Measurements from ENCODE around the gene FNDC10.

The FNDC10 gene

DNA sequence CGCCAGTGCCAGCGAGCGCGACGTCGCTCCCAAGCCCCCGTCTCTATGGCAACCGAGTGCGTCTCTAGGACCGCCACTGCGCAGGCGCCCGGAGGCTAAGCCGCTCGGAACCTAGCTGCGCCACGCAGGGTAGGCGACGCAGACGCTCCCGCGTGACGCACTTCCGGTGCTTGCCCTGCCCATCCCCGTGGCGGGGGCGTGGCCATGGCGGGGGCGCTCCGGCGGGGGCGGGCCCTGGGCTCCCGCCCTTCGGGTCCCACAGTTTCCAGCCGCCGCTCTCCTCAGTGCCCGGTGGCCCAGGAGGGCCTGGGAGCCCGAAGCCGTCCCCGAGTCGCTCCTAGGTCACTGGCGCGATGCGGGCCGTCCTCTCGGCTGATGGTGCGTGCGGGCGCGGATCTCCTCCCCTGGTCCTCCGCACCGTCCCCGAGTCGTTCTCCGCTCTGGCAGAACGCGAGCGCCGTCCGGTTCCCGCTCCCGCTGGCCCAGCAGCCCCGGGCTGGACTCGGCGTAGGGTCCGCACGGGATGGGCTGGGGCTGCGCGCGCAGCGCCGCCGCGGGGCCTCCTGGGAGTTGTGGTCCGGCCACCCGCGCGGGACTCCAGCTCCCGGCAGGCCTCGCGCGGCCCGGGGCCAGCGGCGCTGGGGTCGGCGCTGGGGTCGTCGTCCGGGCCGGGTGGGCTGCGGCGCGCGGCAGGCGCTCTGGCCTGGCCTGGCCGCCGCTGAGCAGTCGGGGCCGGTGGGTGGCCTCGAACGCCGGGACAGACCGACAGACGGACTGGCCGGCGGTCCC is 15.5 kb upstream of the FNDC10 start, which contains the start of gene MIB2:
Gene MIB2, plus strand, starts transcription at position 245 of the 789 bp plus-strand sequence. CDS start 7,953 bp downstream, outside the sequence.
- peak; percentile 99 for DNase-seq

DNA sequence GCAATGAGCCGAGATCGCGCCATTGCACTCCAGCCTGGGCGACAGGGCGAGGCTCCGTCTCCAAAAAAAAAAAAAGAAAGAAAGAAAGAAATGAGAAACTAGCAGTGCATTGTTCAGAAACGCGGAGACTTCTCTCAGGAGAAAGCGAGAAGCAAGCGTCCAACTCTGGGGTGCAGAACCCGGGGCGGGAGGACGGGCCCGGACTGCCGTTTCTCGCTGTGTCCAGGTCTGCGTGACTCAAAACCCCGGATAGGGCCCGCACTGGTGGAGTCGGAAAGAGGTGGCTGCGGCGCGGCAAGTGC is 15.0 kb upstream of the FNDC10 start:
- DNase-seq = no peak

- peak; percentile 55 for DNase-seq
Observed at GRCh38 chr1:1614204-1614953, 14.4 kb upstream of the FNDC10 start.

DNA sequence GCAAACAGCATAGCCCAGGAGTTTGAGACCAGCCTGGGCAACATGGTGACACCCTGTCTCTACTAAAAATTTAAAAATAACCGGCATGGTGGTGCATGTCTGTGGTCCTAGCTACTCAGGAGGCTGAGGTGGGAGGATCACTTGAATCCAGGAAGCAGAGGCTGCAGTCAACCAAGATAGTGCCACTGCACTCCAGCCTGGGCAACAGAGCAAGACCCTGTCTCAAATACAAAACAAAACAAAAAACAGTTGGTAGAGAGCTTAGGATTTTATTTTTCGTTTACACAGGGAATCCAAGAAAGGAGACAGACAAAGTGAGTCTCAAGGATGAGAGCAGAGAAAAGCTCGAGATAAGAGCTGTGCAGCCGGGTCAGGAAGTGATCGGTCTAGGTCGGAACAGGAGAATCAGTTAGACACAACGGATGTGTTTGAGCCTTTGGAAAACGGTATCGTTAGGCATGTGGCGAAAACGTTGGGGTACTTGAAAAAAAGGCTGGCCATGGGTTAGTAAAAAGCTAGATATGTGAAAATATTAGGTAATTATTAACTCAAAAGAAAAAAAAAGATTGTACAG is 13.7 kb upstream of the FNDC10 start:
- DNase-seq = no peak

- DNase-seq = no peak
Observed at GRCh38 chr1:1612104-1612400, 12.1 kb upstream of the FNDC10 start.

DNA sequence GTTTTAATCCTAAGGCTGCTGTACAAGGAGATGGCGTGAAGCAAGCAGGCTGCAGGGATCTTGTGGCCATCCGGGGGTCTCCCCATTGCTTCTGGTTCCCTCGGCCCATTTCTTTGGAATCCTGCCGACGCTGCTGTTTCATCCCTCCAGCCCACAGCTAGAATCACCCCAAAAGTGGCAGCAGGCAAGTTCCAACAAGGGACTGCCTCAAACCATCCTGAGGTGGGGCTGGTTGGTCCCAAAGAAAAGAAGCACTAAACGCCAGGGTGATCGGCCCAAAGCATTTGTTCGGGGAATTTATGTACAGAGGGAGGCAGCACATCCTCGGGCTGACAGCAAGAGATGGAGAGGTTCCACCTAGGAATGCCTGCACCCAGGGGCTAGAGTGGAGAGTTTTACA is 10.9 kb upstream of the FNDC10 start:
- no peak for DNase-seq

GRCh38 chr1:1609822-1610485 is 10.0 kb upstream of the FNDC10 start:
- no peak for DNase-seq

DNA sequence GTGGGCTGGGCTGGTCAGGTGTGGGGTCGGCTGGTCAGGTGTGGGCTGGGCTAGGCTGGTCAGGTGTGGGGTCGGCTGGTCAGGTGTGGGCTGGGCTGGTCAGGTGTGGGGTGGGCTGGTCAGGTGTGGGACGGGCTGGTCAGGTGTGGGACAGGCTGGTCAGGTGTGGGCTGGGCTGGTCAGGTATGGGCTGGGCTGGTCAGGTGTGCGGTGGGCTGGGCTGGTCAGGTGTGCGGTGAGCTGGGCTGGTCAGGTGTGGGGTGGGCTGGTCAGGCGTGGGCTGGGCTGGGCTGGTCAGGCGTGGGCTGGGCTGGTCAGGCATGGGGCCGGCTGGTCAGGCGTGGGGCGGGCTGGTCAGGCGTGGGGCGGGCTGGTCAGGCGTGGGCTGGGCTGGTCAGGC is 6.3 kb upstream of the FNDC10 start:
- no peak for DNase-seq

DNA sequence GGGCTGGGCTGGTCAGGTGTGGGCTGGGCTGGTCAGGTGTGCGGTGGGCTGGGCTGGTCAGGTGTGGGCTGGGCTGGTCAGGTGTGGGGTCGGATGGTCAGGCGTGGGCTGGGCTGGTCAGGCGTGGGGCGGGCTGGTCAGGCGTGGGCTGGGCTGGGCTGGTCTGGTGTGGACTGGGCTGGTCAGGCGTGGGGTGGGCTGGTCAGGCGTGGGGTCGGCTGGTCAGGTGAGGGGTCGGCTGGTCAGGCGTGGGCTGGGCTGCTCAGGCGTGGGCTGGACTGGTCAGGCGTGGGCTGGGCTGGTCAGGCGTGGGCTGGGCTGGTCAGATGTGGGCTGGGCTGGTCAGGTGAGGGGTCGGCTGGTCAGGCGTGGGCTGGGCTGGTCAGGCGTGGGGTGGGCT is 5.8 kb upstream of the FNDC10 start:
- no peak for DNase-seq

DNA sequence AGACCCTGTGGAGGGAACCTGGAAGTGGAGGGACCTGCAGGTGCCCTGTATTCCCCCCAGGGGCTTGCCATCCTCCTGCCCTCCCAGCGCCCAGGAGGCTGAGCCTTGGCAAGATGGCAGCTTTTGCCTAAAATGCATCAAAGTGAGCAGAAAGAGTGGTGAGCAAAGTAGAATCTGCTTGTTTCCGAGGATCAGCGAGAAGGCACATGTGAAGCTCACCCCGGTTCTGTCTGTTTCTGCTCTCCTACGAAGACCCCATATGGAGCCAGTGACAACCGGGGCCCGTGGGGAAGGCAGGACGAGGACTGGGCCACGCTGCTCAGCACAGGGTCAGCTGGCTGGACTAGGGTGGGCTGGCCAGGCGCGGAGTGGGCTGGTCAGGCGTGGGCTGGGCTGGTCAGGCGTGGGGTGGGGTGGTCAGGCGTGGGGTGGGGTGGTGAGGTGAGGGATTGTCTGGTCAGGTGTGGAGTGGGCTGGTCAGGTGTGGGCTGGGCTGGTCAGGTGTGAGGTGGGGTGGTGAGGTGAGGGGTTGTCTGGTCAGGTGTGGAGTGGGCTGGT is 5.2 kb upstream of the FNDC10 start:
- no peak for DNase-seq

GRCh38 chr1:1604374-1605033 is 4.6 kb upstream of the FNDC10 start:
- no peak for DNase-seq

DNA sequence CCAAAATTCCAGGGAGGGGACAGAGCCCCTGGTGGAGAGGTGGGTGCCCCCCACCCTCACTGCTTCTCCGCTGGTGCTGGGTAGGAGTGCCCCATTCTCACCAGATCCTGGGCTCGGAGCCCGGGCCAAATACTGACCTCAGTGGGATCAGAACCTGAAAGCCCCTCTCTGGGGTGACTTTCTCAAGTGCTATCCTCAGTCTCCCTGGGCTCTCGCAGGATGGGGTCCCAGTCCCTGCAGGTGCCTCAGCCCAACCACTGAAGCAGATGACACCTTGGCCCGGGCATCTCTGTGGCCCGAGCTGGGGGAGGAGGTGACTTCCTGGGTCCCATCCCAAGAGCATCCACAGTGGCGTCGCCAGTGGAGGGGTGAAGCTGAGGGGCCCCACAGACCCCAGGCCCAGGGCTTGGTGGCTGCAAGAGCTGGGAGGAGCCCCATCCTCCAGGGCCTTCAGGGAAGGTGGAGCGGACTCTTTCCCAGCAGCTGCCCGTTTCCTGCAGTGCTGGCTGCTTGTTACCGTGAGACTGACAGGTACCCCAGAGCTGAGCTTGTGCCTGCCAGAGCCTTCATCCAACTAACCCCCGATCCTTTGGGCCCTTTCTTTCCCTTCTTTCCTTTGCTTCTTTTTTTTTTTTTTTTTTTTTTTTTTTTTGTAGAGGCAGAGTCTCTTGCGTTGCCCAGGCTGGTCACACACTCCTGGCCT is 3.9 kb upstream of the FNDC10 start:
- no peak for DNase-seq

DNA sequence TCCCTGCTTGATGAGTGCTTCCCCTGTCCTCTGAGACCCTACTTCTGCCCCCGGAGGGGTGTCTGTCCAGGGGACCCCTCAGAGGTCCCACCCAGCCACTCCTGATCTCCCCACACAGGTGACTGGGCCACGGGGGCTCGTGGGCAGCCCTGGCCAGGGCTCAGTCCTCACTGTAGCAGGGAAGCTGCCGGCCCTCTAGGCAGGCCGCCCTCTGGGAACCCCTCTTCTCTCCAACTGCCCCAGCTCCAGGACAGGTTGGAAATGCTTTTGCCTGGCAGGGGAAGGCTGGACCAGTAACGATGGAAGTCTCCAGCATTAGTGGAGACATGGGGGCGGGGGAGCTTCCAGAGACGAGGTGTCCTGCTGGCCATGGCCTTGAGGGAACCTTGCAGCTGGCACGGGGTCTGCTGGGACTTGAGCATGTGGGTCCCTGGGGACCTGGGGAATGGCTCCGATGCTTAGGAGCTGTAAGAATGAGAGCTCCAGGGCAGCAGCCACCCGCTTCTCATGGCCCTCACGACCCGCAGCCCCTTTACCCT is 3.1 kb upstream of the FNDC10 start:
- DNase-seq = no peak

DNA sequence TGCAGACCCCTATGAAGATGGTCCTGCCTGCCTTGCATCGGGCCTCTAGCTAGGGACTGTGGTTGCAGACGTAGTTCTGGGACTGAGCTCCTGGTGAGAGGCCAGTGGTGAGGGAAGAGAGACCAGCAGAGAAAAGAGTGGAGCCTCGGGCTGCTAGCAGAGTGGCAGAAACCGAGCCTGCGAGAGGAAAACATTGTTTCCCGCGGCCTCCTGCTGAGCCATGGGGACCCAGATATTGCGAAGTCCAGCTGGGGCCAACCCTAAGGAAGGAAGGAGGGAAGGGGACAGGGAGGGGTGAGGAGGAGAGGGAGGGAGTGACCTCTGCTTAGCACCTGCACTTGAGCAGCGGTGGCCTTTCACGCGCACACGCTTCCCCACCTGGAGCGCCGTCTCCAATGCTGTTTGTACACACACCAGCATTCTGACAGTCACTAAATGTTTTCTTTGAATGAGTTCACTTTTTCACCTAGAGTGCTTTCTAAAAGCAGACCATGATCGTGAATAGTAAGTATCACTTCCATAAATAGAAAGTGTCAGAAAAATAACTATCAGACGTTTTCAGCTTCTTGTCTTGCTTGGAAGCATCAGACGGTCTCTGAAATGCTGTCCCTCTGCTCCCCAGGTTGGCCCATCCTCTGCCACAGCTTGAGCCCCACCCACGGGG is 2.5 kb upstream of the FNDC10 start:
- DNase-seq = no peak

- DNase-seq = no peak
Observed at GRCh38 chr1:1601564-1602303, 1.8 kb upstream of the FNDC10 start.

DNA sequence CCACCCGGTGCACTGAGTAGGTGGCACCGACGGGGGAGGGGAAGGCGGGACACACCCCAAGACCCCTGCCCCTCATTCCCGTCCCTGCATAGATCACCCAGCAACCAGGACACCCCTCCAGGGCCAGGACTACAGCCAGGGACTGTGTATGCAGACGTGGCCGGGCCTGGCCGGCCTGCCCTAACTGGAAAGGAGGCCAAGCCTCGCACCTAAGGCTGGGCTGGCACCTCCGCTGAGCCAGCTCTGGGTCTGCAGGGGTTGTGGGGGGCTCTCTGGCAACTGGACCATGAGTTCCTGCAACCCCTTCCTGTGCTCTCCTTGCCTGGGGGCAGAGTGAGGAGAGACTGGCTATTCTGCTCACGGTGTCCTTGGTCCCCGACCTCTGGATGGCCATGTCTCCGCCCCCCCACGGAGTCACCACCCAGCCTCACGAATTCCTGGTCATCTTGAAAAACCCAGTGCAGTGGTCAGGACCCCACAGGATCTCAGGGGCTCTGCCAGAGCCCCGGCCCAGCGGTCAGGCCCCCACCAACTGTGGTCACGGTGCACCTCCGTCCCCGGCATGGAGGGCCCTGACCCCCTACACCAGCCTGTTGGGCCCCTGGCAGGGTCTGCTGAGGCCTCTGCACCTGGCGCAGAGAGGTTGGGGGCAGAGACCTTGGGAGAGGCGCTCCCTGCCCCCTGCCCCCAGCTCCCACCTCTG is 1.1 kb upstream of the FNDC10 start:
- no peak for DNase-seq

DNA sequence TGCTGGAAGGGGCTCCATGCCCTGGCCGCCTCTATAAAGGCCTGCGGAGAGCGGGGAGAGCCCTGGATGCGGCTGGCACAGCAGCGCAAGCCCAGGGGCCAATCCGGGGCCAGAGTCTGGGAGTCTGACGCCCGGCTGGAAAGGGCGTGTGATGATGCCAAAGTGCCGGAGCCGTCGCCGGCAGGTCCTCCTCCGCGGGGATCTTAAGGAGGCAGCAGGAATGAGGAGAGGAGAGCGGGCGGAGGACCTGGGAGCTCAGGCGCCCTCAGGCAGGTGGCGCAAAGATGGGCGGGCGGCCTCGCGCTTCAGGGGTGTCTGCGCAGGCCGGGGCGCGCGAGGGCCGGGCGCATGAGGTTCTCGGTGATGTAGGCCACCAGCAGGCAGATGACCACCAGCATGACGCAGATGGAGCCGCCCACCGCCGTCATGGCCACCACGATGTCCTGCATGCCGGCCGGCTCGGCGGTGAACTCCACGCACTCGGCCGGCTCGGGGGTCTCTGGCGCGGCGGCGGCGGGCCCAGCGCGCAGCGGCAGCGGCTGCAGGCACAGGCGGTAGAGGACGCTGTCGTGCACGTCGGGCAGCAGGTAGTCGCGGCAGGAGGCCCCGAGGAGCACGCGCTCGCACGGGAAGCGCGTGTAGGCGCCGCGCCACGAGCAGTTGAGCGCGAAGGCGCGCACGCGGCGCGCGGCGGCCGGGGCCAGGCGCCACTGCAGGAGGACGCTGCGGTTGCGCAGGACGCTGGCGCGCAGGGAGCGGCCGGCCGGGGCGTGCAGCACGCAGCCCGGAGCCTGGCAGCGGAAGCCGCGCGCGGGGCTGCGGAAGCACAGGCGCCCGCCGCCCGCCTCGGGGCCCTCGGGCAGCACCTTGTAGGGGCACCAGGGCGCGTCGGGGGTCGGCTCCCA is 653 bp downstream of the FNDC10 start:
- DNase-seq = peak; percentile 44

GRCh38 chr1:1598720-1599029 is 1.3 kb downstream of the FNDC10 start:
- no peak for DNase-seq

Measured in activated CD4-positive, alpha-beta T cell treated with anti-CD3 and anti-CD28 coated beads, Interleukin-2, Interleukin-6, amounts not matched to agents 100 ng/mL and 50 ng/mL, durations not matched to agents 16 hours and 8 hours (primary cell).